HepG2 (cell line): Measurements from ENCODE around the gene KAT2A. TPM values are rescaled to one million over a fixed set of nuclear protein-coding genes. Genes with fewer than 3 reads are reported as not detected.

Experiments used
- ATF1 ChIP-seq: IDR thresholded peaks from 2 replicates; pipeline ENCODE4 v1.6.1; 2016; ENCODE audit warnings: mild to moderate bottlenecking, control low read depth
- BCL6 ChIP-seq: IDR thresholded peaks from 2 replicates; pipeline ENCODE4 v1.6.1; 2016; ENCODE audit warnings: missing genetic modification reagents, missing compliant biosample characterization
- FOXC1 ChIP-seq: sonication (generic); formaldehyde crosslinking; IDR thresholded peaks from 2 replicates; pipeline ENCODE4 v1.8.0; 2022; ENCODE audit warnings: mild to moderate bottlenecking, missing genetic modification reagents, borderline replicate concordance
- HDAC6 ChIP-seq: fragments of 200-600 bp; sonication (generic); IDR thresholded peaks from 2 replicates; pipeline ENCODE4 v1.7.0; 2017; ENCODE audit warnings: mild to moderate bottlenecking, antibody characterized with exemption, low read length, low read depth
- MYC ChIP-seq: sonication (generic); formaldehyde crosslinking; IDR thresholded peaks from 2 replicates; pipeline ENCODE4 v1.9.0; 2021; ENCODE audit warnings: missing genetic modification reagents, borderline replicate concordance
- NR2F2 ChIP-seq: IDR thresholded peaks from 2 replicates; pipeline ENCODE4 v1.6.1; 2012; ENCODE audit warnings: low read depth, inconsistent platforms, borderline replicate concordance
- PTBP1 ChIP-seq: fragments of 200-400 bp; formaldehyde crosslinking; IDR thresholded peaks from 2 replicates; pipeline ENCODE4 v1.6.1; 2018; ENCODE audit warnings: low read length, low read depth; ENCODE audit not compliant: poor library complexity, severe bottlenecking
- SALL1 ChIP-seq: sonication (generic); formaldehyde crosslinking; IDR thresholded peaks from 2 replicates; pipeline ENCODE4 v1.8.0; 2022; ENCODE audit warnings: mild to moderate bottlenecking, missing genetic modification reagents
- SATB2 ChIP-seq: sonication (generic); formaldehyde crosslinking; IDR thresholded peaks from 2 replicates; pipeline ENCODE4 v1.5.0; 2020; ENCODE audit warnings: missing genetic modification reagents
- SMAD3 ChIP-seq: sonication (generic); formaldehyde crosslinking; IDR thresholded peaks from 2 replicates; pipeline ENCODE4 v1.4.0; 2020; ENCODE audit warnings: missing genetic modification reagents
- ZNF12 ChIP-seq: sonication (generic); formaldehyde crosslinking; IDR thresholded peaks from 2 replicates; pipeline ENCODE4 v1.5.0; 2020; ENCODE audit warnings: missing genetic modification reagents
- ZNF230 ChIP-seq: sonication (generic); formaldehyde crosslinking; IDR thresholded peaks from 2 replicates; pipeline ENCODE4 v1.4.0; 2020; ENCODE audit warnings: mild to moderate bottlenecking, missing genetic modification reagents
- ZNF264 ChIP-seq: sonication (generic); formaldehyde crosslinking; IDR thresholded peaks from 2 replicates; pipeline ENCODE4 v1.4.0; 2020; ENCODE audit warnings: missing genetic modification reagents
- ZNF530 ChIP-seq: sonication (generic); formaldehyde crosslinking; IDR thresholded peaks from 2 replicates; pipeline ENCODE4 v1.5.0; 2020; ENCODE audit warnings: low read depth, mild to moderate bottlenecking, missing genetic modification reagents
- ZNF605 ChIP-seq: sonication (generic); formaldehyde crosslinking; IDR thresholded peaks from 2 replicates; pipeline ENCODE4 v1.8.0; 2022; ENCODE audit warnings: mild to moderate bottlenecking, missing genetic modification reagents
- ZNF629 ChIP-seq: sonication (generic); formaldehyde crosslinking; conservative IDR thresholded peaks from 2 replicates; pipeline ENCODE4 v1.5.0; 2020; ENCODE audit warnings: missing genetic modification reagents
- polyA plus RNA-seq, 8 experiments: library from polyadenylated mRNA; depleted of rRNA in 3 of 8; stranded (reverse) in 7 of 8; unstranded in 1 of 8; fragments of >200 nt; fragmentation: Illumina TruSeq in 4 of 8; extraction: Trizol in 4 of 8; gene quantifications; 2 replicates each; pipeline versions ENCODE4 v1.2.1 to v1.2.3, GENCODE V29; 2011 to 2016; ENCODE audit warnings: low read depth in 4 of 8, missing spikeins in 1 of 8, mixed read lengths in 1 of 8; ENCODE audit not compliant: insufficient read depth in 1 of 8
- total RNA-seq, 5 experiments: library from RNA; depleted of rRNA; stranded (reverse); fragments of >200 nt; fragmentation: Illumina TruSeq; extraction: Trizol; gene quantifications; 2 replicates each; pipeline ENCODE4 v1.2.3, GENCODE V29; 2016; ENCODE audit warnings: low read depth in 1 of 5
- TF ChIP-seq, protein P1 (sequence below): sonication (generic); formaldehyde crosslinking; conservative IDR thresholded peaks from 2 replicates; pipeline ENCODE4 v1.4.0; 2020; ENCODE audit warnings: missing genetic modification reagents
- TF ChIP-seq, protein P2 (sequence below): sonication (generic); formaldehyde crosslinking; IDR thresholded peaks from 2 replicates; pipeline ENCODE4 v1.8.1; 2023; ENCODE audit warnings: mild to moderate bottlenecking, missing genetic modification reagents
- TF ChIP-seq, protein P3 (sequence below): sonication (generic); formaldehyde crosslinking; IDR thresholded peaks from 2 replicates; pipeline ENCODE4 v1.8.1; 2022; ENCODE audit warnings: mild to moderate bottlenecking, missing genetic modification reagents
- TF ChIP-seq, protein P4 (sequence below): sonication (generic); formaldehyde crosslinking; IDR thresholded peaks from 2 replicates; pipeline ENCODE4 v1.5.0; 2020; ENCODE audit warnings: mild to moderate bottlenecking, missing genetic modification reagents

Gene KAT2A
- total and polyA plus RNA-seq, 2 of the 13 experiments (the other 11 are each of a cell fraction or from before 2014, with no cell fraction given) = 29.1 to 90.4 TPM

DNA sequence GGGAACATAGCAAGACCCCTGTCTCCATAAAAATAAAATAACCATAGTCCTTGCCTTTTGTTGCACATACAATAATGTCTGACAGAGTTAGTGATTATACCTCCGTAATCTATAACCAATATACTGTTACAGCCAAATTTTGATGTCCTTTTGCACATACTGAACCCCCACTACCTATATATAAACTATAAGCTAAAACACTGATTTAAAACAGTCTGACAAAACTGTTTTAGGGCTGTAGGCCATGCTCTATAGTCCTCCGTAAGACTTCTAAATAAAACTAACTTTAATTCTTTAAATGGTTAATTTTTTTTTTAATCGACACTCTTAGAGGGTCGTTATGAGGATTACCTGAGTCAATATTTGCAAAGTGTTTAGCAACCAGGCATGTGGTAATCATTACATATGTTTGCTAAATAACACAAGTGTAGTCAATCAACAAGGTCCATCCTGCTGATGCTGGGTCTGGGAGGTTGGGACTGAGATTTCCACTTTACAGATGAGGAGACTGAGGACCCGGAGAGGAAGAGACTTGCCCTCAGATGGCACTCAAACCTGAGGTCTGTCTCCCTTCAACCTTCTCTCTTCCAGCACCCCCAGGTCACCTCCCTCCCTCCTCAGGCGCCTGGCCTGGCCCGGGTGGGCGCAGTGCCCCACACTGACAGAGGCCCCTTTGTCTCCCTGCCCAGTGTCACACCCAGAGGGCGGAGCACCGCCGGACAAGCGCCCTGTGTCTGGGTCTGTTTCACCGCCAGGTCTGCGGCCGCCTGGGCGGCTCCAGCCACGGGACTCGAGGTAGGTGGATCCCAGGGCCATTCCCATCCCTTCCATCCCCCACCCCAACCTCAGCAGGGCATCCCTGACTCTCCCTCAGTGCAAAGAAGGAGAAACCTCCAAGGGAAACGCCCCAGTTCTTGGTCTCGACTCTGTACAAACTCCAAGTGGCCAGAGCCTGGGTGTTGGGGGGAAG is 33.1 kb downstream of the KAT2A start (continued):
- TF ChIP-seq, protein P1, sequence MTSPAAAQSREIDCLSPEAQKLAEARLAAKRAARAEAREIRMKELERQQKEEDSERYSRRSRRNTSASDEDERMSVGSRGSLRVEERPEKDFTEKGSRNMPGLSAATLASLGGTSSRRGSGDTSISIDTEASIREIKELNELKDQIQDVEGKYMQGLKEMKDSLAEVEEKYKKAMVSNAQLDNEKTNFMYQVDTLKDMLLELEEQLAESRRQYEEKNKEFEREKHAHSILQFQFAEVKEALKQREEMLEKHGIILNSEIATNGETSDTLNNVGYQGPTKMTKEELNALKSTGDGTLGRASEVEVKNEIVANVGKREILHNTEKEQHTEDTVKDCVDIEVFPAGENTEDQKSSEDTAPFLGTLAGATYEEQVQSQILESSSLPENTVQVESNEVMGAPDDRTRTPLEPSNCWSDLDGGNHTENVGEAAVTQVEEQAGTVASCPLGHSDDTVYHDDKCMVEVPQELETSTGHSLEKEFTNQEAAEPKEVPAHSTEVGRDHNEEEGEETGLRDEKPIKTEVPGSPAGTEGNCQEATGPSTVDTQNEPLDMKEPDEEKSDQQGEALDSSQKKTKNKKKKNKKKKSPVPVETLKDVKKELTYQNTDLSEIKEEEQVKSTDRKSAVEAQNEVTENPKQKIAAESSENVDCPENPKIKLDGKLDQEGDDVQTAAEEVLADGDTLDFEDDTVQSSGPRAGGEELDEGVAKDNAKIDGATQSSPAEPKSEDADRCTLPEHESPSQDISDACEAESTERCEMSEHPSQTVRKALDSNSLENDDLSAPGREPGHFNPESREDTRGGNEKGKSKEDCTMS (CRISPR knock-in tag) = no peak
- TF ChIP-seq, protein P2, sequence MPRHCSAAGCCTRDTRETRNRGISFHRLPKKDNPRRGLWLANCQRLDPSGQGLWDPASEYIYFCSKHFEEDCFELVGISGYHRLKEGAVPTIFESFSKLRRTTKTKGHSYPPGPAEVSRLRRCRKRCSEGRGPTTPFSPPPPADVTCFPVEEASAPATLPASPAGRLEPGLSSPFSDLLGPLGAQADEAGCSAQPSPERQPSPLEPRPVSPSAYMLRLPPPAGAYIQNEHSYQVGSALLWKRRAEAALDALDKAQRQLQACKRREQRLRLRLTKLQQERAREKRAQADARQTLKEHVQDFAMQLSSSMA = no peak
- TF ChIP-seq ATF1 (CRISPR knock-in tag) = no peak
- no peak; the same call in 1 of the 2 replicates for TF ChIP-seq ZNF230 (CRISPR knock-in tag)
- no peak for TF ChIP-seq NR2F2
- TF ChIP-seq, protein P3, sequence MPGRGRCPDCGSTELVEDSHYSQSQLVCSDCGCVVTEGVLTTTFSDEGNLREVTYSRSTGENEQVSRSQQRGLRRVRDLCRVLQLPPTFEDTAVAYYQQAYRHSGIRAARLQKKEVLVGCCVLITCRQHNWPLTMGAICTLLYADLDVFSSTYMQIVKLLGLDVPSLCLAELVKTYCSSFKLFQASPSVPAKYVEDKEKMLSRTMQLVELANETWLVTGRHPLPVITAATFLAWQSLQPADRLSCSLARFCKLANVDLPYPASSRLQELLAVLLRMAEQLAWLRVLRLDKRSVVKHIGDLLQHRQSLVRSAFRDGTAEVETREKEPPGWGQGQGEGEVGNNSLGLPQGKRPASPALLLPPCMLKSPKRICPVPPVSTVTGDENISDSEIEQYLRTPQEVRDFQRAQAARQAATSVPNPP (CRISPR knock-in tag) = no peak
- TF ChIP-seq SMAD3 (CRISPR knock-in tag) = 0 out of 2 replicates have a peak, but pooled peaks have one; percentile 54
- no peak for TF ChIP-seq FOXC1 (CRISPR knock-in tag)
- no peak for TF ChIP-seq ZNF530 (CRISPR knock-in tag)
- peak; percentile 65 for TF ChIP-seq PTBP1
- peak; percentile 70; the same call in 1 of the 2 replicates for TF ChIP-seq ZNF12 (CRISPR knock-in tag)
- peak; percentile 66; the same call in 1 of the 2 replicates for TF ChIP-seq MYC
- TF ChIP-seq, protein P4, sequence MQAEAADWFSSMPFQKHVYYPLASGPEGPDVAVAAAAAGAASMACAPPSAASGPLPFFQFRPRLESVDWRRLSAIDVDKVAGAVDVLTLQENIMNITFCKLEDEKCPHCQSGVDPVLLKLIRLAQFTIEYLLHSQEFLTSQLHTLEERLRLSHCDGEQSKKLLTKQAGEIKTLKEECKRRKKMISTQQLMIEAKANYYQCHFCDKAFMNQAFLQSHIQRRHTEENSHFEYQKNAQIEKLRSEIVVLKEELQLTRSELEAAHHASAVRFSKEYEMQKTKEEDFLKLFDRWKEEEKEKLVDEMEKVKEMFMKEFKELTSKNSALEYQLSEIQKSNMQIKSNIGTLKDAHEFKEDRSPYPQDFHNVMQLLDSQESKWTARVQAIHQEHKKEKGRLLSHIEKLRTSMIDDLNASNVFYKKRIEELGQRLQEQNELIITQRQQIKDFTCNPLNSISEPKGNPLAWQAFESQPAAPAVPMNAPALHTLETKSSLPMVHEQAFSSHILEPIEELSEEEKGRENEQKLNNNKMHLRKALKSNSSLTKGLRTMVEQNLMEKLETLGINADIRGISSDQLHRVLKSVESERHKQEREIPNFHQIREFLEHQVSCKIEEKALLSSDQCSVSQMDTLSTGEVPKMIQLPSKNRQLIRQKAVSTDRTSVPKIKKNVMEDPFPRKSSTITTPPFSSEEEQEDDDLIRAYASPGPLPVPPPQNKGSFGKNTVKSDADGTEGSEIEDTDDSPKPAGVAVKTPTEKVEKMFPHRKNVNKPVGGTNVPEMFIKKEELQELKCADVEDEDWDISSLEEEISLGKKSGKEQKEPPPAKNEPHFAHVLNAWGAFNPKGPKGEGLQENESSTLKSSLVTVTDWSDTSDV (CRISPR knock-in tag) = no peak
- TF ChIP-seq ZNF629 = peak; percentile 100
- TF ChIP-seq ZNF605 (CRISPR knock-in tag) = 0 out of 2 replicates have a peak, but pooled peaks have one; percentile 37
- TF ChIP-seq HDAC6 = no peak
- peak; percentile 53; the same call in 1 of the 2 replicates for TF ChIP-seq ZNF264
- peak; percentile 57 for TF ChIP-seq BCL6 (CRISPR knock-in tag)
- 0 out of 2 replicates have a peak, but pooled peaks have one; percentile 73 for TF ChIP-seq SATB2 (CRISPR knock-in tag)
- no peak; the same call in none of the 2 replicates for TF ChIP-seq SALL1 (CRISPR knock-in tag)
